MM.1S (cell line): ENCODE data around the gene ASNSD1.

Experiments used
- EZH2 ChIP-seq: fragments of 300-600 bp; sonication (generic); optimal IDR thresholded peaks from 2 replicates; pipeline ENCODE3; 2017; ENCODE audit warnings: low read depth, mild to moderate bottlenecking, antibody characterized with exemption, low read length, mixed read lengths
- EZH2phosphoT487 ChIP-seq: fragments of 300-600 bp; sonication (generic); IDR thresholded peaks from 2 replicates; pipeline ENCODE4 v1.6.1; 2018; ENCODE audit warnings: antibody characterized with exemption, low read length
- TF ChIP-seq, protein P1 (sequence below): fragments of 300-600 bp; sonication (generic); IDR thresholded peaks from 2 replicates; pipeline ENCODE4 v1.5.1; 2016; ENCODE audit warnings: antibody characterized with exemption, low read length, mixed read lengths

DNA sequence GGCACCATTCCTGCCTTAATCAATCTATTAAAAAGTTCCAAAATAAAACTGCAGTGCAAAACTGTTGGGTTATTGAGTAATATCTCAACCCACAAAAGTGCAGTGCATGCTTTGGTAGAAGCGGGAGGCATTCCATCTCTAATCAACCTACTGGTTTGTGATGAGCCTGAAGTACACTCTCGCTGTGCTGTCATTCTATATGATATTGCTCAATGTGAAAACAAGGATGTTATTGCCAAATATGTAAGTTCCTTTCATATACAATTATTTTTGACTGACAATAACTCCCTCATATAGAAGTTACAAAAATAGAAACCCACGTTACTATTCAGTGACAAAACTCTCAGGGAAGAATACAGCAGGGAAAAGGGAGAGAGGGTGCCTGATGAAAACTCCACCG, 58.3 kb downstream of the ASNSD1 start:
- TF ChIP-seq, protein P1, sequence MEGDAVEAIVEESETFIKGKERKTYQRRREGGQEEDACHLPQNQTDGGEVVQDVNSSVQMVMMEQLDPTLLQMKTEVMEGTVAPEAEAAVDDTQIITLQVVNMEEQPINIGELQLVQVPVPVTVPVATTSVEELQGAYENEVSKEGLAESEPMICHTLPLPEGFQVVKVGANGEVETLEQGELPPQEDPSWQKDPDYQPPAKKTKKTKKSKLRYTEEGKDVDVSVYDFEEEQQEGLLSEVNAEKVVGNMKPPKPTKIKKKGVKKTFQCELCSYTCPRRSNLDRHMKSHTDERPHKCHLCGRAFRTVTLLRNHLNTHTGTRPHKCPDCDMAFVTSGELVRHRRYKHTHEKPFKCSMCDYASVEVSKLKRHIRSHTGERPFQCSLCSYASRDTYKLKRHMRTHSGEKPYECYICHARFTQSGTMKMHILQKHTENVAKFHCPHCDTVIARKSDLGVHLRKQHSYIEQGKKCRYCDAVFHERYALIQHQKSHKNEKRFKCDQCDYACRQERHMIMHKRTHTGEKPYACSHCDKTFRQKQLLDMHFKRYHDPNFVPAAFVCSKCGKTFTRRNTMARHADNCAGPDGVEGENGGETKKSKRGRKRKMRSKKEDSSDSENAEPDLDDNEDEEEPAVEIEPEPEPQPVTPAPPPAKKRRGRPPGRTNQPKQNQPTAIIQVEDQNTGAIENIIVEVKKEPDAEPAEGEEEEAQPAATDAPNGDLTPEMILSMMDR, result no peak
- TF ChIP-seq EZH2phosphoT487 (no peak), EZH2 (no peak)
